Left lobe of liver (tissue), 2 donors: ENCODE data around the gene GTF2IRD1. TPM values are rescaled to one million over a fixed set of nuclear protein-coding genes. Genes with fewer than 3 reads are reported as not detected.
"Not testable (repeated sequence)": the region's sequence is repeated elsewhere in the genome, so short reads cannot be mapped to it uniquely, and the experiment has no call there.

Source experiments
- ATAC-seq: fragments of 200-7000 bp; cut with Tn5 transposase; one replicate; pipeline ENCODE4 v1.9.1; 2020; ENCODE audit warnings: mild to moderate bottlenecking, moderate library complexity
- DNase-seq: peaks from one replicate; pipeline ENCODE4 v3.0.0-alpha.2; 2020; ENCODE audit warnings: low spot score
- total RNA-seq: library from RNA; stranded (reverse); gene quantifications from one replicate; pipeline ENCODE4 v1.2.1, GENCODE V29; 2021
- donor health status: DM: no; HTN: no; CAD: no; lungs with moderate emphysema.
- donor health status: DM: no; HTN: yes; CAD: no.

GTF2IRD1 gene, protein sequence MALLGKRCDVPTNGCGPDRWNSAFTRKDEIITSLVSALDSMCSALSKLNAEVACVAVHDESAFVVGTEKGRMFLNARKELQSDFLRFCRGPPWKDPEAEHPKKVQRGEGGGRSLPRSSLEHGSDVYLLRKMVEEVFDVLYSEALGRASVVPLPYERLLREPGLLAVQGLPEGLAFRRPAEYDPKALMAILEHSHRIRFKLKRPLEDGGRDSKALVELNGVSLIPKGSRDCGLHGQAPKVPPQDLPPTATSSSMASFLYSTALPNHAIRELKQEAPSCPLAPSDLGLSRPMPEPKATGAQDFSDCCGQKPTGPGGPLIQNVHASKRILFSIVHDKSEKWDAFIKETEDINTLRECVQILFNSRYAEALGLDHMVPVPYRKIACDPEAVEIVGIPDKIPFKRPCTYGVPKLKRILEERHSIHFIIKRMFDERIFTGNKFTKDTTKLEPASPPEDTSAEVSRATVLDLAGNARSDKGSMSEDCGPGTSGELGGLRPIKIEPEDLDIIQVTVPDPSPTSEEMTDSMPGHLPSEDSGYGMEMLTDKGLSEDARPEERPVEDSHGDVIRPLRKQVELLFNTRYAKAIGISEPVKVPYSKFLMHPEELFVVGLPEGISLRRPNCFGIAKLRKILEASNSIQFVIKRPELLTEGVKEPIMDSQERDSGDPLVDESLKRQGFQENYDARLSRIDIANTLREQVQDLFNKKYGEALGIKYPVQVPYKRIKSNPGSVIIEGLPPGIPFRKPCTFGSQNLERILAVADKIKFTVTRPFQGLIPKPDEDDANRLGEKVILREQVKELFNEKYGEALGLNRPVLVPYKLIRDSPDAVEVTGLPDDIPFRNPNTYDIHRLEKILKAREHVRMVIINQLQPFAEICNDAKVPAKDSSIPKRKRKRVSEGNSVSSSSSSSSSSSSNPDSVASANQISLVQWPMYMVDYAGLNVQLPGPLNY
- 10.3 TPM for total RNA-seq

DNA sequence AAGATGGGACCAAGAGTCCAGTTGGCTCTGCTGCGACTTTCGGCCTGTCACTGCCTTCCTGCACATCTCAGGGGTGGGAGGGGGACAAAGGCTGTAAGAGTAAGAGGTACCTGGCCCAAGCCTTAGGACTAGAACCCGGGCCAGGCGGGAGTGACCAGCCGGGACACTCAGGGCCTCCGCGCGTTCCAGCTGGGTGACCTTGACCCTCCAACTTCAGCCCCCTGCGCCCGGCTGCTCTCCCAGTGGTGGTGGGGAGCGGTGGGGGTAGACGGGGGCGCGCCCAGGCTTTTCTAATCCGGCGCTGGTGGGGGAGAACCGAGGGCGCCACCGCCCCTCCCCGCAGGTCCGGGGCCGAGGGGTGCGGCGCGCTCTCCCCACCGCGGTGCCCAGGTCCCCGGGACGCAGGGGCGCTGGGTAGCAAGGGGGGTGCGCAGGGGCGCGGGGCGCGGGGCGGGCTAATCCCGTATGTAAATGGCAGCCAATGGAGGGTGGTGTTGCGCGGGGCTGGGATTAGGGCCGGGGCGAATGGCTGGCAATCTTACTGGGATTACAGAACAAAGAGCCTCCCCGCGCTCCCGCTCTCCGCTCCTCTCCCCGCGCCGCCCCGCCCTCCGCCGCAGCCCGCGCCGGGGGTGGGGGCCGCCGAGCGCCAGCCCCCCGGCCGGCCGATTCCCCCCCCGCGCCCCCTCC is at the start of gene GTF2IRD1:
Gene GTF2IRD1, plus strand, starts transcription at position 585 of the 690 bp plus-strand sequence. CDS start 54,175 bp downstream, outside the sequence.
- DNase-seq = peak; percentile 75
- peak; percentile 70 for ATAC-seq

DNA sequence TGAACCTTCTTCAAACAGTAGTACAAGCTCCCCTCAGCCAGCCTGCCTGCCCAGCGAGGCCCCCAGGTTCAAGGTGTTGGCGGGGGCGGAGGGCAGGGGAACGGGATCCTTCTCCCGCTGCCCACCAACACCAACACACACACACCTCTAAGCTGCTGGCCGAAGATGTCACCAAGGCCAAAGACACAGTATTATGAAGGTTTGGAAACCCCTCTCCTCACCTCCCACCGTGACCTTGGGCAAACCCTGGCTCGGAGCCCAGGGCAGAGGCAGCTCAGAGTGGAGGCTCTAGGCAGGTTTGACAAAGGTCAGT is 49.4 kb upstream of the GTF2IRD1 start:
- DNase-seq (no peak), ATAC-seq (no peak)

- DNase-seq (no peak), ATAC-seq (no peak)
Observed at GRCh38 chr7:74404741-74405140, 49.0 kb upstream of the GTF2IRD1 start.

- DNase-seq (no peak), ATAC-seq (no peak)
Observed at GRCh38 chr7:74405191-74405898, 48.4 kb upstream of the GTF2IRD1 start.

DNA sequence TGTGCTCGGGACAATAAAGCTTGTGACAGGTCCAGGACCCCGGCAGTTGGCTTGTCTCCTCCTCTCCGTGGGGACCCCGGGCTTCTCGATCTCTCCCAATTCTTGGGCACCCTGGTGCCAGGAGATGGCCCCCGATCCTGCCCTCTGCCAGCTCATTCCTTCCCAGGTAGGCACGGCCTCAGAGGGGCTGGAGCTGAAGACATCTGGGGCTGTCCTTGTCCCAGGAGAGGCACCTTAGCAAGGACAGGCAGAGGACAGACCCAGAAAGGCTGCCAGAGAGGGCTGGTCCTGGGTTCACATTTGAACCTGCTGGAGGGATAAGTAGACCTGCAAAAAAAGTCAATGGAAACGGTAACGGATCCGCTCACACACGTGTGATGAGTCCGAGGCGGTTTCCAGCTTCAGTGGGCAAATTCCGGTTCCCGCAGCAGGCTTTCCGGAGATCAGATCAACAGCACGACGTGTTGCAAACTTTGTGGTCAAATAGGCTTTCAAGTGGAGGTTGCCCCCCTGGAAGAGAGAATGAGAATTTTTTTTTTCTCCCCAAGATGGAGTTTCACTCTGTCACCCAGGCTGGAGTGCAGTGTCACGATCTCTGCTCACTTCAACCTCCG is 47.7 kb upstream of the GTF2IRD1 start:
- no peak for DNase-seq
- no peak for ATAC-seq

- no peak for DNase-seq
- no peak for ATAC-seq
Observed at GRCh38 chr7:74407958-74408357, 45.7 kb upstream of the GTF2IRD1 start.

DNA sequence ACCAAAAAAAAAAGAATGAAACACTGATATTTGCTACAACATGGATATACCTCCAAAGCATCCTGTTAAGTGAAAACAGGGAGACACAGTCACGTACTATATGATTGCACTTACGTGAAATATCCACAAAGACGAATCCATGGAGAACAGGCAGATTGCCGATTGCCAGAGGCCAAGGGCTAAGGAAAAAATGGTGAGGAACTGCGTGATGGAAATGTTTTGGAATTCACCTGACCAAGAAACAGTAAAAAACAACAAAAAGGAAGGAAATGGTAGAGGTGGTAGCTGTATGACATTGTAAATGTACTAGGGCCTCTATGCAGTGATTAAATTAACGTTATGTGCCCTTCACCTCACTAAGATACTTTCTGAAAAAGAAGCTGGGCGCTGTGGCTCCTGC is 44.1 kb upstream of the GTF2IRD1 start:
- no peak for DNase-seq
- no peak for ATAC-seq

- no peak for DNase-seq
- ATAC-seq = no peak
Observed at GRCh38 chr7:74410772-74411171, 42.9 kb upstream of the GTF2IRD1 start.

DNA sequence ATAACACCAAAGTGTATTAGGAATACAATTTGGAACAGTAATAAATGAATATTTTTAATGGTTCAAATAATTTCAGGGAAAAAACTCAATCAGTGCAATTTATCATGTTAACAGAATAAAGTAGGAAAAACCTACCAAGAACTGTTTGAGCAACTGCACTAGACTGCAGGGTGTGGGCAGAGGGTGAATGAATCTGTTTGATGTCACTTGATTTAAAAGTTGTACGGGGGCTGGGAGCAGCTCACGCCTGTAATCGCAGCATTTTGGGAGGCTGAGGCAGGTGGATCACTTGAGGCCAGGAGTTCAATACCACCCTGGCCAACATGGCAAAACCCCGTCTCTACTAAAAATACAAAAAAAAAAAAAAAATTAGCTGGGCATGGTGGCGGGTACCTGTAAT is 42.1 kb upstream of the GTF2IRD1 start:
- DNase-seq = not testable (repeated sequence)

GRCh38 chr7:74412056-74412455 is 41.6 kb upstream of the GTF2IRD1 start:
- DNase-seq (no peak), ATAC-seq (no peak)

More for the DNA sequence above, 42.1 kb upstream of the GTF2IRD1 start:
- ATAC-seq = not testable (repeated sequence)

DNA sequence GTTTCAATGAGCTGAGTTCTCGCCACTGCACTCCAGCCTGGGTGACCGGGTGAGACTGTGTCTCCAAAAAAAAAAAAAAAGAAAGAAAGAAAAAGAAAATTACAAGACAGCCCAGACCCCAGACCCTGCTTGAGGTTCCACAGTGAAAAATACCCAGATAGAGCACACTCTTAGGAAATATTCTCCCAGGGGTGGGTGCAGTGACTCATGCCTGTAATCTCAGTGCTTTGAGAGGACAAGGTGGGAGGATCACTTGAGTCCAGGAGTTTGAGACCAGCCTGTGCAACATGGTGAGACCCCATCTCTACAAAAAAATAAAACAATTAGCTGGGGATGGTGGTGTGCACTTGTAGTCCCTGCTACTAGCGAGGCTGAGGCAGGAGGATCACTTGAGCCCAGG is 41.1 kb upstream of the GTF2IRD1 start:
- no peak for DNase-seq
- ATAC-seq = no peak

GRCh38 chr7:74414595-74415333 is 38.9 kb upstream of the GTF2IRD1 start:
- not testable (repeated sequence) for ATAC-seq, DNase-seq

- ATAC-seq = peak; percentile 100
Observed at GRCh38 chr7:74417419-74417971, 36.2 kb upstream of the GTF2IRD1 start.

GRCh38 chr7:74418076-74418475 is 35.6 kb upstream of the GTF2IRD1 start:
- no peak for DNase-seq
- no peak for ATAC-seq

More at GRCh38 chr7:74417419-74417971, 36.2 kb upstream of the GTF2IRD1 start:
- peak; percentile 75 for DNase-seq

DNA sequence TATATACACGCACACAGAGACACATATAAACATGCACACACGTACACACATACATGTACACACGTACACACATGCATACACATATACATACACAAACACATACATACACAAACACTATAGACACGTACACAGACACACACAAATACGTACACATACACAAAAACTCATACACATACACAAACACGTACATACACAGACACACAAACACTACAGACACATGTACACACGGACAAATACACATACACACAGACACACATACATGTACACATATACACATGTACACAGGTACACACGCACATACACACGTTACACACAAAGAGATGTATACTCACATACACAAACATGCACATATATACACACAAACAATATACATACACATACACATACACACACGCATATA is 35.2 kb upstream of the GTF2IRD1 start:
- DNase-seq (no peak), ATAC-seq (no peak)

- not testable (repeated sequence) for DNase-seq, ATAC-seq
Observed at GRCh38 chr7:74419232-74419631, 34.5 kb upstream of the GTF2IRD1 start.

- DNase-seq (no peak), ATAC-seq (no peak)
Observed at GRCh38 chr7:74420006-74420405, 33.7 kb upstream of the GTF2IRD1 start.

DNA sequence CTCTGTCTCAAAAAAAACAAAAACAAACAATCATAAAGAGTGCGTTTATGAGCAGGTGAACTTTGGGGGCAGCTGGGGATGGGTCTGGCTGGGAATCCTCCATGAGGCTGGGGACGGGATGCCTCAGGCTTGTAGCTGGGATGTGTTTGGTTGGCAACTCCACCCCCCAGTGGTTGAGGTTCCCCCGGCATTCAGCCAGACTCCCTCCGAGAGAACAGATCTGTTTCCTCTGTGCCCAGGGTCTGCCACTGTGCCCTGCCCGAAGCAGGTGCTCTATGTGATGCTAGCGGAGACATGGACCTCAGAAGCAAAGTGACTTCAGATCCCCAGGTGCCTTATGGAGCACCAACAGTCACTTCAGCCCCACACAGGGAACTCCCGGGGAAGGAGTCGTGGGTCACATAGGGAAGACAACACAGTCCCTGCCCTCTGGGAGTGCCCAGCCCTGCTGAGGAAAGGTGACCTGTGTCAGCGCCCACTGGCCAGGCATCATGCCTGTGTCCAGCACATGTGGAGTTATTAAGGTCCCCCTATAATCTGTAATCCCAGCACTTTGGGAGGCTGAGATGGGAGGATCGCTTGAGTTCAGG is 29.3 kb upstream of the GTF2IRD1 start:
- no peak for DNase-seq
- ATAC-seq = no peak

- DNase-seq (no peak), ATAC-seq (no peak)
Observed at GRCh38 chr7:74428023-74428422, 25.7 kb upstream of the GTF2IRD1 start.
